GM12878 (cell line): ENCODE measurements around the gene NES.

Experiments
- ASH2L ChIP-seq: fragments of 300-600, 200-600 bp; sonication (generic); IDR thresholded peaks from 2 replicates; pipeline ENCODE4 v1.6.1; 2017; ENCODE audit warnings: low read depth, mild to moderate bottlenecking, borderline replicate concordance
- BHLHE40 ChIP-seq, 2 experiments: fragments of 450-650 bp in 1 of 2; IDR thresholded peaks; 2 replicates each; pipeline ENCODE4 v1.6.1; 2011 to 2017; ENCODE audit warnings: low read depth in 2 of 2, borderline replicate concordance in 1 of 2, improper control_type of control experiment in 1 of 2, low read length in 1 of 2, mild to moderate bottlenecking in 1 of 2
- CTCF ChIP-seq, 3 experiments: IDR thresholded peaks in 2 of 3; conservative IDR thresholded peaks in 1 of 3; 2 replicates each; pipeline ENCODE4 v1.5.1; 2011; ENCODE audit warnings: low read depth in 3 of 3, low read length in 3 of 3, mild to moderate bottlenecking in 3 of 3, control low read depth in 2 of 3, moderate library complexity in 2 of 3, inconsistent platforms in 1 of 3, mixed read lengths in 1 of 3; ENCODE audit not compliant: control insufficient read depth in 2 of 3, insufficient read depth in 1 of 3; ENCODE audit errors: extremely low read depth in 1 of 3
- EP300 ChIP-seq, 2 experiments: fragments of 150-350 bp in 1 of 2; IDR thresholded peaks; 2 replicates each; pipeline ENCODE4 v1.6.1; 2011 to 2012; ENCODE audit warnings: low read depth in 2 of 2, low read length in 2 of 2, borderline replicate concordance in 1 of 2, improper control_type of control experiment in 1 of 2, inconsistent platforms in 1 of 2; ENCODE audit not compliant: control insufficient read depth in 1 of 2
- NKRF ChIP-seq: fragments of 450-650 bp; conservative IDR thresholded peaks from 2 replicates; pipeline ENCODE4 v1.6.1; 2017; ENCODE audit warnings: mild to moderate bottlenecking, moderate library complexity
- POLR2AphosphoS5 ChIP-seq: IDR thresholded peaks from 2 replicates; pipeline ENCODE4 v1.6.1; 2011; ENCODE audit warnings: mild to moderate bottlenecking, low read length, inconsistent platforms
- RAD21 ChIP-seq: IDR thresholded peaks from 2 replicates; pipeline ENCODE4 v1.6.1; 2011; ENCODE audit warnings: mild to moderate bottlenecking, low read depth, low read length, moderate library complexity; ENCODE audit not compliant: insufficient read depth

- TF ChIP-seq CTCF (IDR thresholded peaks at IDR 0.05 in 2 of 3, conservative IDR thresholded peaks at IDR 0.05 in 1 of 3; ENCODE audit: control insufficient read depth in 2 of 3, extremely low read depth in 1 of 3, insufficient read depth in 1 of 3, low read depth in 3 of 3, low read length in 3 of 3) (no peak), EP300 (IDR thresholded peaks at IDR 0.05; ENCODE audit: borderline replicate concordance in 1 of 2, control insufficient read depth in 1 of 2, low read depth in 2 of 2, low read length in 2 of 2) (no peak), POLR2AphosphoS5 (no peak), ASH2L (no peak), BHLHE40 (IDR thresholded peaks at IDR 0.05; ENCODE audit: borderline replicate concordance in 1 of 2, low read depth in 2 of 2, low read length in 1 of 2) (no peak), NKRF (no peak), RAD21 (no peak)
These were observed 22.5 kb downstream of the NES start for GRCh38 chr1:156654700-156655099.
